Astrocyte (in vitro differentiated cells and primary cell): ENCODE results near the gene FOXE3. TPM values are rescaled to one million over a fixed set of nuclear protein-coding genes. Genes with fewer than 3 reads are reported as not detected.
"Not testable (repeated sequence)": the region's sequence is repeated elsewhere in the genome, so short reads cannot be mapped to it uniquely, and the experiment has no call there.

Experiments
- DNase-seq: peaks from one replicate; pipeline ENCODE4 v3.0.0-alpha.2; 2010; ENCODE audit warnings: low read depth
- FAIRE-seq: peaks from 2 replicates; lab custom pipeline; 2011; peaks lifted over from hg19 to GRCh38; lab: Jason Lieb, UNC
- H2AFZ ChIP-seq: 2 replicates; pipeline ENCODE4 v1.6.0; 2012; ENCODE audit warnings: low read depth, low read length, inconsistent platforms
- H3K27ac ChIP-seq: 2 replicates; pipeline ENCODE4 v1.5.1; 2011; ENCODE audit warnings: low read depth, low read length, inconsistent platforms
- H3K27me3 ChIP-seq: 2 replicates; pipeline ENCODE4 v1.6.0; 2011; ENCODE audit warnings: low read length, inconsistent platforms; ENCODE audit not compliant: insufficient read depth
- H3K36me3 ChIP-seq: 2 replicates; pipeline ENCODE4 v1.5.1; 2011; ENCODE audit warnings: low read length, inconsistent platforms; ENCODE audit not compliant: insufficient read depth
- H3K4me1 ChIP-seq: 2 replicates; pipeline ENCODE4 v1.5.1; 2011; ENCODE audit warnings: low read length, inconsistent platforms; ENCODE audit not compliant: insufficient read depth
- H3K4me2 ChIP-seq: 2 replicates; pipeline ENCODE4 v1.6.0; 2012; ENCODE audit warnings: low read length, inconsistent platforms
- H3K4me3 ChIP-seq: 2 replicates; pipeline ENCODE4 v1.5.1; 2011; ENCODE audit warnings: low read depth, mild to moderate bottlenecking, low read length, inconsistent platforms; ENCODE audit not compliant: insufficient read depth
- H3K79me2 ChIP-seq: 2 replicates; pipeline ENCODE4 v1.6.0; 2012; ENCODE audit warnings: mild to moderate bottlenecking, low read length, inconsistent platforms; ENCODE audit not compliant: insufficient read depth
- H3K9ac ChIP-seq: 2 replicates; pipeline ENCODE4 v1.6.0; 2012; ENCODE audit warnings: mild to moderate bottlenecking, low read length, inconsistent platforms
- H3K9me3 ChIP-seq: 2 replicates; pipeline ENCODE4 v1.5.1; 2012; ENCODE audit warnings: low read depth, mild to moderate bottlenecking, low read length, inconsistent platforms; ENCODE audit not compliant: insufficient read depth
- H4K20me1 ChIP-seq: 2 replicates; pipeline ENCODE4 v1.6.0; 2012; ENCODE audit warnings: low read length, inconsistent platforms; ENCODE audit not compliant: insufficient read depth
- H3K27ac Mint-ChIP-seq: one replicate; pipeline ENCODE4 v1.8.0; 2021; ENCODE audit warnings: mild to moderate bottlenecking, mixed read lengths; ENCODE audit not compliant: unreplicated experiment
- H3K27me3 Mint-ChIP-seq: one replicate; pipeline ENCODE4 v1.8.0; 2021; ENCODE audit warnings: low read depth, mixed read lengths; ENCODE audit not compliant: unreplicated experiment
- H3K36me3 Mint-ChIP-seq: one replicate; pipeline ENCODE4 v1.8.0; 2021; ENCODE audit warnings: low read depth, mixed read lengths; ENCODE audit not compliant: unreplicated experiment
- H3K4me1 Mint-ChIP-seq: one replicate; pipeline ENCODE4 v1.8.0; 2021; ENCODE audit warnings: low read depth, mixed read lengths; ENCODE audit not compliant: unreplicated experiment
- H3K4me3 Mint-ChIP-seq: one replicate; pipeline ENCODE4 v1.8.0; 2021; ENCODE audit warnings: mild to moderate bottlenecking, moderate library complexity, mixed read lengths; ENCODE audit not compliant: unreplicated experiment
- H3K9me3 Mint-ChIP-seq: one replicate; pipeline ENCODE4 v1.8.0; 2021; ENCODE audit warnings: mild to moderate bottlenecking, mixed read lengths; ENCODE audit not compliant: unreplicated experiment
- CTCF ChIP-seq: IDR thresholded peaks from 2 replicates; pipeline ENCODE4 v1.5.1; 2011; ENCODE audit warnings: low read depth, mild to moderate bottlenecking, inconsistent platforms, low read length, moderate library complexity; ENCODE audit not compliant: insufficient read depth
- EZH2 ChIP-seq: IDR thresholded peaks from 2 replicates; pipeline ENCODE4 v1.6.1; 2012; ENCODE audit warnings: mild to moderate bottlenecking, low read length, inconsistent platforms; ENCODE audit not compliant: insufficient read depth
- total RNA-seq: library from RNA; stranded (reverse); gene quantifications from 2 replicates; pipeline ENCODE4 v1.2.1, GENCODE V29; 2021

Gene FOXE3
- total RNA-seq, 1 donor from 2014 or later, result 0.14 TPM

- H4K20me1 ChIP-seq, result no peaks in the 10 kb centered on the region
- no peaks in the 10 kb centered on the region for H3K4me1 ChIP-seq
- H3K9ac ChIP-seq, result no peak overlapping the region
- no peak overlapping the region for H3K4me2 ChIP-seq
- no peaks in the 10 kb centered on the region for H3K9me3 ChIP-seq
- no peaks in the 10 kb centered on the region for H3K36me3 Mint-ChIP-seq
- no peak for DNase-seq
- H3K27me3 Mint-ChIP-seq, result peaks cover 75% of the 10 kb centered on the region
- no peaks in the 10 kb centered on the region for H3K79me2 ChIP-seq
- H3K36me3 ChIP-seq, result no peaks in the 10 kb centered on the region
- no peaks in the 10 kb centered on the region for H3K4me1 Mint-ChIP-seq
- H2AFZ ChIP-seq, result no peak overlapping the region
- H3K27me3 ChIP-seq, result peaks cover 34% of the 10 kb centered on the region
- no peak for FAIRE-seq
- no peak overlapping the region for H3K4me3 ChIP-seq
- TF ChIP-seq CTCF, result no peak
- no peak for TF ChIP-seq EZH2
- no peak overlapping the region for H3K27ac Mint-ChIP-seq
- H3K4me3 Mint-ChIP-seq, result no peak overlapping the region
- H3K27ac ChIP-seq, result no peak overlapping the region
- H3K9me3 Mint-ChIP-seq, result peaks cover 2% of the 10 kb centered on the region
Observed at GRCh38 chr1:47452426-47452825, 36.3 kb downstream of the FOXE3 start.

- H3K36me3 Mint-ChIP-seq, H3K27ac Mint-ChIP-seq, H3K4me1 ChIP-seq, H3K9me3 ChIP-seq, H2AFZ ChIP-seq, H3K9ac ChIP-seq, H3K4me2 ChIP-seq, H3K4me3 ChIP-seq, DNase-seq, H3K27ac ChIP-seq, H3K36me3 ChIP-seq, H4K20me1 ChIP-seq, H3K79me2 ChIP-seq, H3K9me3 Mint-ChIP-seq, H3K4me3 Mint-ChIP-seq, FAIRE-seq, H3K4me1 Mint-ChIP-seq: not testable (repeated sequence)
- H3K27me3 ChIP-seq, result peaks cover 28% of the 10 kb centered on the region
- H3K27me3 Mint-ChIP-seq, result peaks cover 72% of the 10 kb centered on the region
Observed at GRCh38 chr1:47453910-47454309, 37.8 kb downstream of the FOXE3 start.

- no peaks in the 10 kb centered on the region for H3K79me2 ChIP-seq
- Mint-ChIP-seq H3K27me3 (peaks cover 69% of the 10 kb centered on the region), H3K4me1 (no peaks in the 10 kb centered on the region), H3K4me3 (no peak overlapping the region), H3K9me3 (no peaks in the 10 kb centered on the region), H3K36me3 (no peaks in the 10 kb centered on the region), H3K27ac (no peak overlapping the region)
- H3K27me3 ChIP-seq, result peaks cover 26% of the 10 kb centered on the region
- FAIRE-seq (no peak), DNase-seq (no peak)
- H3K9me3 ChIP-seq, result no peaks in the 10 kb centered on the region
- no peak overlapping the region for H3K4me3 ChIP-seq
- no peak overlapping the region for H2AFZ ChIP-seq
- no peak overlapping the region for H3K9ac ChIP-seq
- no peak overlapping the region for H3K27ac ChIP-seq
- no peaks in the 10 kb centered on the region for H4K20me1 ChIP-seq
- no peaks in the 10 kb centered on the region for H3K4me1 ChIP-seq
- no peaks in the 10 kb centered on the region for H3K36me3 ChIP-seq
- TF ChIP-seq CTCF (no peak), EZH2 (no peak)
- no peak overlapping the region for H3K4me2 ChIP-seq
Observed at GRCh38 chr1:47456250-47456649, 40.2 kb downstream of the FOXE3 start.

- H3K4me1 Mint-ChIP-seq, H3K4me1 ChIP-seq, H3K9me3 ChIP-seq, H3K4me2 ChIP-seq, H4K20me1 ChIP-seq, FAIRE-seq, H3K9me3 Mint-ChIP-seq, DNase-seq, H3K9ac ChIP-seq, H3K36me3 Mint-ChIP-seq, H3K36me3 ChIP-seq, H3K27ac ChIP-seq, H2AFZ ChIP-seq, H3K4me3 ChIP-seq, H3K4me3 Mint-ChIP-seq, H3K79me2 ChIP-seq, H3K27ac Mint-ChIP-seq: not testable (repeated sequence)
- peaks cover 70% of the 10 kb centered on the region for H3K27me3 Mint-ChIP-seq
- H3K27me3 ChIP-seq, result peaks cover 31% of the 10 kb centered on the region
Observed at GRCh38 chr1:47457547-47457946, 41.5 kb downstream of the FOXE3 start.
